GM23338 (cell line): ENCODE results near the gene DPY19L3. TPM values are rescaled to one million over a fixed set of nuclear protein-coding genes. Genes with fewer than 3 reads are reported as not detected.

ENCODE experiments used
- ATAC-seq: fragments of 200-7000 bp; cut with Tn5 transposase; 3 replicates; pipeline ENCODE4 v1.9.1; 2020
- DNase-seq: peaks from one replicate; pipeline ENCODE4 v3.0.0-alpha.2; 2015; ENCODE audit warnings: low spot score
- H2AFZ ChIP-seq: fragments of 200-600 bp; sonication (generic); 2 replicates; pipeline ENCODE4 v1.8.0; 2016; ENCODE audit warnings: antibody characterized with exemption, mild to moderate bottlenecking, moderate library complexity
- H3F3A ChIP-seq: fragments of 200-600 bp; sonication (generic); replicated peaks from 2 replicates; pipeline ENCODE4 v1.8.0; 2017; ENCODE audit warnings: antibody characterized with exemption, mixed run types, low read depth
- H3K27ac ChIP-seq: fragments of 200-600 bp; sonication (generic); 2 replicates; pipeline ENCODE4 v1.6.1; 2016; ENCODE audit warnings: low read depth
- H3K27me3 ChIP-seq: fragments of 200-600 bp; sonication (generic); 2 replicates; pipeline ENCODE4 v1.8.0; 2016; ENCODE audit warnings: mild to moderate bottlenecking, mixed run types, moderate library complexity; ENCODE audit not compliant: insufficient read depth
- H3K36me3 ChIP-seq: fragments of 200-600 bp; sonication (generic); 2 replicates; pipeline ENCODE4 v1.8.0; 2016; ENCODE audit warnings: mild to moderate bottlenecking; ENCODE audit not compliant: insufficient read depth
- H3K4me1 ChIP-seq: fragments of 200-600 bp; sonication (generic); 2 replicates; pipeline ENCODE4 v1.8.0; 2016; ENCODE audit warnings: mild to moderate bottlenecking, moderate library complexity; ENCODE audit not compliant: insufficient read depth
- H3K4me2 ChIP-seq: fragments of 200-600 bp; sonication (generic); 2 replicates; pipeline ENCODE4 v1.7.1; 2017; ENCODE audit warnings: mixed run types
- H3K4me3 ChIP-seq: fragments of 200-600 bp; sonication (generic); 2 replicates; pipeline ENCODE4 v1.6.1; 2016; ENCODE audit warnings: mixed run types
- H3K79me2 ChIP-seq: fragments of 200-600 bp; sonication (generic); replicated peaks from 2 replicates; pipeline ENCODE4 v1.8.0; 2017; ENCODE audit warnings: mild to moderate bottlenecking; ENCODE audit not compliant: insufficient read depth
- H3K9me2 ChIP-seq: fragments of 200-600 bp; sonication (generic); 2 replicates; pipeline ENCODE4 v1.8.0; 2017; ENCODE audit not compliant: insufficient read depth
- H4K20me1 ChIP-seq: fragments of 200-600 bp; sonication (generic); replicated peaks from 2 replicates; pipeline ENCODE4 v1.8.0; 2017; ENCODE audit warnings: mild to moderate bottlenecking; ENCODE audit not compliant: insufficient read depth
- H3K27ac Mint-ChIP-seq: 2 replicates; pipeline ENCODE4 v1.8.0; 2020; ENCODE audit warnings: inconsistent platforms, mild to moderate bottlenecking, moderate library complexity, mixed read lengths
- H3K27me3 Mint-ChIP-seq: 3 replicates; pipeline ENCODE4 v1.8.0; 2022; ENCODE audit warnings: low read depth, mild to moderate bottlenecking, moderate library complexity, mixed read lengths, inconsistent platforms; ENCODE audit not compliant: insufficient read depth, poor library complexity
- H3K36me3 Mint-ChIP-seq: 3 replicates; pipeline ENCODE4 v1.8.0; 2021; ENCODE audit warnings: low read depth, mild to moderate bottlenecking, inconsistent platforms, moderate library complexity, mixed read lengths
- H3K4me1 Mint-ChIP-seq: 3 replicates; pipeline ENCODE4 v1.8.0; 2020; ENCODE audit warnings: mild to moderate bottlenecking, inconsistent platforms, mixed read lengths
- H3K4me3 Mint-ChIP-seq: 3 replicates; pipeline ENCODE4 v1.8.0; 2021; ENCODE audit warnings: moderate library complexity, mild to moderate bottlenecking, inconsistent platforms, mixed read lengths
- H3K9me3 Mint-ChIP-seq: 3 replicates; pipeline ENCODE4 v1.8.0; 2020; ENCODE audit warnings: moderate library complexity, mild to moderate bottlenecking, inconsistent platforms, mixed read lengths
- CREB1 ChIP-seq: fragments of 250-450 bp; sonication (Bioruptor Pico); IDR thresholded peaks from 2 replicates; pipeline ENCODE4 v1.5.0; 2020; ENCODE audit warnings: low read depth, mild to moderate bottlenecking, moderate library complexity
- EZH2 ChIP-seq: fragments of 200-600 bp; sonication (generic); IDR thresholded peaks from one replicate; pipeline ENCODE4 v1.8.0; 2017; ENCODE audit warnings: antibody characterized with exemption, mild to moderate bottlenecking, low read depth; ENCODE audit not compliant: unreplicated experiment
- EZH2phosphoT487 ChIP-seq: fragments of 200-600 bp; sonication (generic); IDR thresholded peaks from one replicate; pipeline ENCODE4 v1.8.1; 2018; ENCODE audit warnings: antibody characterized with exemption; ENCODE audit not compliant: unreplicated experiment
- JUNB ChIP-seq: IDR thresholded peaks from one replicate; pipeline ENCODE4 v1.6.1; 2016; ENCODE audit warnings: antibody characterized with exemption; ENCODE audit not compliant: unreplicated experiment
- NANOG ChIP-seq: IDR thresholded peaks from 2 replicates; pipeline ENCODE4 v1.6.1; 2016; ENCODE audit warnings: antibody characterized with exemption, borderline replicate concordance
- POLR2AphosphoS5 ChIP-seq: IDR thresholded peaks from 2 replicates; pipeline ENCODE4 v1.6.1; 2016; ENCODE audit warnings: antibody characterized with exemption, low read depth
- ZNF114 ChIP-seq: fragments of 250-450 bp; sonication (Bioruptor Pico); IDR thresholded peaks from 2 replicates; pipeline ENCODE4 v1.5.0; 2020; ENCODE audit warnings: mild to moderate bottlenecking, moderate library complexity
- ZNF331 ChIP-seq: fragments of 250-450 bp; sonication (Bioruptor Pico); IDR thresholded peaks from 2 replicates; pipeline ENCODE4 v1.5.0; 2020; ENCODE audit warnings: low read depth, mild to moderate bottlenecking, moderate library complexity
- polyA plus RNA-seq: library from polyadenylated mRNA; unstranded; fragments of >200 nt; fragmentation: Nextera tagmentation; extraction: Ambion mirVana; gene quantifications from 2 replicates; pipeline ENCODE4 v1.2.1, GENCODE V29; 2016
- total RNA-seq: library from RNA; depleted of rRNA; stranded (reverse); fragments of >200 nt; shearing (Covaris generic); gene quantifications from 2 replicates; pipeline ENCODE4 v1.2.3, GENCODE V29; 2014
- TF ChIP-seq, protein P1 (sequence below): IDR thresholded peaks from one replicate; pipeline ENCODE4 v1.6.1; 2018; ENCODE audit warnings: antibody characterized with exemption; ENCODE audit not compliant: unreplicated experiment
- TF ChIP-seq, protein P2 (sequence below): fragments of 250-450 bp; sonication (Bioruptor Pico); IDR thresholded peaks from 2 replicates; pipeline ENCODE4 v1.5.0; 2020; ENCODE audit warnings: mild to moderate bottlenecking, moderate library complexity
- TF ChIP-seq, protein P3 (sequence below), 2 experiments: fragments of 200-600 bp in 1 of 2; sonication (generic) in 1 of 2; conservative IDR thresholded peaks; 2 replicates each; pipeline versions ENCODE4 v1.5.1 to v1.6.1; 2016 to 2017; ENCODE audit warnings: antibody characterized with exemption in 2 of 2, low read depth in 2 of 2, mild to moderate bottlenecking in 2 of 2, moderate library complexity in 1 of 2
- TF ChIP-seq, protein P4 (sequence below): IDR thresholded peaks from 2 replicates; pipeline ENCODE4 v1.6.1; 2016; ENCODE audit warnings: antibody characterized with exemption

The DPY19L3 gene
- total and polyA plus RNA-seq, 2 experiments from 2014 or later, result 13.5 to 46.6 TPM

DNA sequence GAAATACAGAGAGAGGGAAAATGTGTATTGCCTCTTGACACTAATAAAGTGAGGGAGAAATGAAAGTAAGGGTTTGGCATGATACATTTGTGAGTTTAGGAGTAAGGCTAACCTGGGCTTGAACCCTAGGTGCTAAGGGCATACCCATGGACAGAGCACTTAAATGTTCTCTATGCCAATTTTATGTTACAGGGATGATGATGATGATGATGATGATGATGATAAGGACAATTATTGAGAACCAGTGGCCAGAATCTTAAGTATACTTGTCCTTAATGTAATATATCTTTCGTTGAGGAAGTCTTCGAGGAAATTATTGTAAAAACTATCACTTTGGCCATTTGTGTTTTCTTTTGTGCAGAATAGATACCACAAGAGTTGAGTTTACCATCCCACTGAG, 33.2 kb downstream of the DPY19L3 start (continued):
- TF ChIP-seq, protein P1, sequence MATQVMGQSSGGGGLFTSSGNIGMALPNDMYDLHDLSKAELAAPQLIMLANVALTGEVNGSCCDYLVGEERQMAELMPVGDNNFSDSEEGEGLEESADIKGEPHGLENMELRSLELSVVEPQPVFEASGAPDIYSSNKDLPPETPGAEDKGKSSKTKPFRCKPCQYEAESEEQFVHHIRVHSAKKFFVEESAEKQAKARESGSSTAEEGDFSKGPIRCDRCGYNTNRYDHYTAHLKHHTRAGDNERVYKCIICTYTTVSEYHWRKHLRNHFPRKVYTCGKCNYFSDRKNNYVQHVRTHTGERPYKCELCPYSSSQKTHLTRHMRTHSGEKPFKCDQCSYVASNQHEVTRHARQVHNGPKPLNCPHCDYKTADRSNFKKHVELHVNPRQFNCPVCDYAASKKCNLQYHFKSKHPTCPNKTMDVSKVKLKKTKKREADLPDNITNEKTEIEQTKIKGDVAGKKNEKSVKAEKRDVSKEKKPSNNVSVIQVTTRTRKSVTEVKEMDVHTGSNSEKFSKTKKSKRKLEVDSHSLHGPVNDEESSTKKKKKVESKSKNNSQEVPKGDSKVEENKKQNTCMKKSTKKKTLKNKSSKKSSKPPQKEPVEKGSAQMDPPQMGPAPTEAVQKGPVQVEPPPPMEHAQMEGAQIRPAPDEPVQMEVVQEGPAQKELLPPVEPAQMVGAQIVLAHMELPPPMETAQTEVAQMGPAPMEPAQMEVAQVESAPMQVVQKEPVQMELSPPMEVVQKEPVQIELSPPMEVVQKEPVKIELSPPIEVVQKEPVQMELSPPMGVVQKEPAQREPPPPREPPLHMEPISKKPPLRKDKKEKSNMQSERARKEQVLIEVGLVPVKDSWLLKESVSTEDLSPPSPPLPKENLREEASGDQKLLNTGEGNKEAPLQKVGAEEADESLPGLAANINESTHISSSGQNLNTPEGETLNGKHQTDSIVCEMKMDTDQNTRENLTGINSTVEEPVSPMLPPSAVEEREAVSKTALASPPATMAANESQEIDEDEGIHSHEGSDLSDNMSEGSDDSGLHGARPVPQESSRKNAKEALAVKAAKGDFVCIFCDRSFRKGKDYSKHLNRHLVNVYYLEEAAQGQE, result no peak

DNA sequence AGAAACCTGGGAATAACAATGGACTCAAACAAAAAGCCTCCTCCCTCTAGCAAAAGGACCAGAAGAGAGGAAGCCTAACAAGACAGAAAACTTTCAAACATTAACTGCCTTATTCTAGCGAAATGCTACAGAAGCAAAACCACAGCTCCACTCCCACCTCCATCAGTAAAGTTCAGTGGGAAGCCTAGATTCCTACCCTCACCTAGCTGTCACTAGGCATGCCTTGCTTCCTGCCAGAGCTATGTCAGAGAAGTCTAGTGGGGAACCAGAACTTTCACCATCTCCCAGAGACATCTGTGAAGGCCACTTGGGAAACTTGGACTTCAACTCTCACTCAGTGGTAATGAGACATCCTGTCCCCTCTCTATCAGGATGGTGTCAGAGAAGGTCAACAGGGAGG, 37.1 kb downstream of the DPY19L3 start:
- DNase-seq (no peak), ATAC-seq (no peak)
- Histone ChIP-seq H3F3A (no peaks in the 10 kb centered on the region), H3K9me2 (no peaks in the 10 kb centered on the region), H4K20me1 (0 out of 2 replicates have a peak, but pooled peaks cover 3% of the 10 kb centered on the region), H3K4me2 (no peak overlapping the region), H3K27ac (no peak overlapping the region), H3K79me2 (no peaks in the 10 kb centered on the region), H2AFZ (no peak overlapping the region), H3K27me3 (no peaks in the 10 kb centered on the region), H3K4me1 (no peaks in the 10 kb centered on the region), H3K36me3 (peaks cover 12% of the 10 kb centered on the region; the same call in 1 of the 2 replicates), H3K4me3 (no peak overlapping the region)
- H3K4me3 Mint-ChIP-seq, result no peak overlapping the region
- H3K9me3 Mint-ChIP-seq, result no peaks in the 10 kb centered on the region
- no peak overlapping the region for H3K27ac Mint-ChIP-seq
- H3K4me1 Mint-ChIP-seq, result no peaks in the 10 kb centered on the region
- peaks cover 48% of the 10 kb centered on the region for H3K36me3 Mint-ChIP-seq
- H3K27me3 Mint-ChIP-seq, result no peaks in the 10 kb centered on the region
- no peak for TF ChIP-seq CREB1 (CRISPR knock-in tag)
- TF ChIP-seq, protein P2, sequence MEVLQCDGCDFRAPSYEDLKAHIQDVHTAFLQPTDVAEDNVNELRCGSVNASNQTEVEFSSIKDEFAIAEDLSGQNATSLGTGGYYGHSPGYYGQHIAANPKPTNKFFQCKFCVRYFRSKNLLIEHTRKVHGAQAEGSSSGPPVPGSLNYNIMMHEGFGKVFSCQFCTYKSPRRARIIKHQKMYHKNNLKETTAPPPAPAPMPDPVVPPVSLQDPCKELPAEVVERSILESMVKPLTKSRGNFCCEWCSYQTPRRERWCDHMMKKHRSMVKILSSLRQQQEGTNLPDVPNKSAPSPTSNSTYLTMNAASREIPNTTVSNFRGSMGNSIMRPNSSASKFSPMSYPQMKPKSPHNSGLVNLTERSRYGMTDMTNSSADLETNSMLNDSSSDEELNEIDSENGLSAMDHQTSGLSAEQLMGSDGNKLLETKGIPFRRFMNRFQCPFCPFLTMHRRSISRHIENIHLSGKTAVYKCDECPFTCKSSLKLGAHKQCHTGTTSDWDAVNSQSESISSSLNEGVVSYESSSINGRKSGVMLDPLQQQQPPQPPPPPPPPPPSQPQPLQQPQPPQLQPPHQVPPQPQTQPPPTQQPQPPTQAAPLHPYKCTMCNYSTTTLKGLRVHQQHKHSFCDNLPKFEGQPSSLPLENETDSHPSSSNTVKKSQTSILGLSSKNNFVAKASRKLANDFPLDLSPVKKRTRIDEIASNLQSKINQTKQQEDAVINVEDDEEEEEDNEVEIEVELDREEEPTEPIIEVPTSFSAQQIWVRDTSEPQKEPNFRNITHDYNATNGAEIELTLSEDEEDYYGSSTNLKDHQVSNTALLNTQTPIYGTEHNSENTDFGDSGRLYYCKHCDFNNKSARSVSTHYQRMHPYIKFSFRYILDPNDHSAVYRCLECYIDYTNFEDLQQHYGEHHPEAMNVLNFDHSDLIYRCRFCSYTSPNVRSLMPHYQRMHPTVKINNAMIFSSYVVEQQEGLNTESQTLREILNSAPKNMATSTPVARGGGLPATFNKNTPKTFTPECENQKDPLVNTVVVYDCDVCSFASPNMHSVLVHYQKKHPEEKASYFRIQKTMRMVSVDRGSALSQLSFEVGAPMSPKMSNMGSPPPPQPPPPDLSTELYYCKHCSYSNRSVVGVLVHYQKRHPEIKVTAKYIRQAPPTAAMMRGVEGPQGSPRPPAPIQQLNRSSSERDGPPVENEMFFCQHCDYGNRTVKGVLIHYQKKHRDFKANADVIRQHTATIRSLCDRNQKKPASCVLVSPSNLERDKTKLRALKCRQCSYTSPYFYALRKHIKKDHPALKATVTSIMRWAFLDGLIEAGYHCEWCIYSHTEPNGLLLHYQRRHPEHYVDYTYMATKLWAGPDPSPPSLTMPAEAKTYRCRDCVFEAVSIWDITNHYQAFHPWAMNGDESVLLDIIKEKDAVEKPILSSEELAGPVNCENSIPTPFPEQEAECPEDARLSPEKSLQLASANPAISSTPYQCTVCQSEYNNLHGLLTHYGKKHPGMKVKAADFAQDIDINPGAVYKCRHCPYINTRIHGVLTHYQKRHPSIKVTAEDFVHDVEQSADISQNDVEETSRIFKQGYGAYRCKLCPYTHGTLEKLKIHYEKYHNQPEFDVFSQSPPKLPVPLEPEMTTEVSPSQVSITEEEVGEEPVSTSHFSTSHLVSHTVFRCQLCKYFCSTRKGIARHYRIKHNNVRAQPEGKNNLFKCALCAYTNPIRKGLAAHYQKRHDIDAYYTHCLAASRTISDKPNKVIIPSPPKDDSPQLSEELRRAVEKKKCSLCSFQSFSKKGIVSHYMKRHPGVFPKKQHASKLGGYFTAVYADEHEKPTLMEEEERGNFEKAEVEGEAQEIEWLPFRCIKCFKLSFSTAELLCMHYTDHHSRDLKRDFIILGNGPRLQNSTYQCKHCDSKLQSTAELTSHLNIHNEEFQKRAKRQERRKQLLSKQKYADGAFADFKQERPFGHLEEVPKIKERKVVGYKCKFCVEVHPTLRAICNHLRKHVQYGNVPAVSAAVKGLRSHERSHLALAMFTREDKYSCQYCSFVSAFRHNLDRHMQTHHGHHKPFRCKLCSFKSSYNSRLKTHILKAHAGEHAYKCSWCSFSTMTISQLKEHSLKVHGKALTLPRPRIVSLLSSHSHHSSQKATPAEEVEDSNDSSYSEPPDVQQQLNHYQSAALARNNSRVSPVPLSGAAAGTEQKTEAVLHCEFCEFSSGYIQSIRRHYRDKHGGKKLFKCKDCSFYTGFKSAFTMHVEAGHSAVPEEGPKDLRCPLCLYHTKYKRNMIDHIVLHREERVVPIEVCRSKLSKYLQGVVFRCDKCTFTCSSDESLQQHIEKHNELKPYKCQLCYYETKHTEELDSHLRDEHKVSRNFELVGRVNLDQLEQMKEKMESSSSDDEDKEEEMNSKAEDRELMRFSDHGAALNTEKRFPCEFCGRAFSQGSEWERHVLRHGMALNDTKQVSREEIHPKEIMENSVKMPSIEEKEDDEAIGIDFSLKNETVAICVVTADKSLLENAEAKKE (CRISPR knock-in tag), result no peak
- TF ChIP-seq, protein P3, sequence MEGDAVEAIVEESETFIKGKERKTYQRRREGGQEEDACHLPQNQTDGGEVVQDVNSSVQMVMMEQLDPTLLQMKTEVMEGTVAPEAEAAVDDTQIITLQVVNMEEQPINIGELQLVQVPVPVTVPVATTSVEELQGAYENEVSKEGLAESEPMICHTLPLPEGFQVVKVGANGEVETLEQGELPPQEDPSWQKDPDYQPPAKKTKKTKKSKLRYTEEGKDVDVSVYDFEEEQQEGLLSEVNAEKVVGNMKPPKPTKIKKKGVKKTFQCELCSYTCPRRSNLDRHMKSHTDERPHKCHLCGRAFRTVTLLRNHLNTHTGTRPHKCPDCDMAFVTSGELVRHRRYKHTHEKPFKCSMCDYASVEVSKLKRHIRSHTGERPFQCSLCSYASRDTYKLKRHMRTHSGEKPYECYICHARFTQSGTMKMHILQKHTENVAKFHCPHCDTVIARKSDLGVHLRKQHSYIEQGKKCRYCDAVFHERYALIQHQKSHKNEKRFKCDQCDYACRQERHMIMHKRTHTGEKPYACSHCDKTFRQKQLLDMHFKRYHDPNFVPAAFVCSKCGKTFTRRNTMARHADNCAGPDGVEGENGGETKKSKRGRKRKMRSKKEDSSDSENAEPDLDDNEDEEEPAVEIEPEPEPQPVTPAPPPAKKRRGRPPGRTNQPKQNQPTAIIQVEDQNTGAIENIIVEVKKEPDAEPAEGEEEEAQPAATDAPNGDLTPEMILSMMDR (conservative IDR thresholded peaks at IDR 0.05; ENCODE audit: low read depth in 2 of 2), result no peak
- TF ChIP-seq EZH2, result no peak
- no peak for TF ChIP-seq ZNF114 (CRISPR knock-in tag)
- TF ChIP-seq JUNB, result no peak
- TF ChIP-seq ZNF331 (CRISPR knock-in tag), result no peak
- no peak for TF ChIP-seq EZH2phosphoT487
- TF ChIP-seq, protein P4, sequence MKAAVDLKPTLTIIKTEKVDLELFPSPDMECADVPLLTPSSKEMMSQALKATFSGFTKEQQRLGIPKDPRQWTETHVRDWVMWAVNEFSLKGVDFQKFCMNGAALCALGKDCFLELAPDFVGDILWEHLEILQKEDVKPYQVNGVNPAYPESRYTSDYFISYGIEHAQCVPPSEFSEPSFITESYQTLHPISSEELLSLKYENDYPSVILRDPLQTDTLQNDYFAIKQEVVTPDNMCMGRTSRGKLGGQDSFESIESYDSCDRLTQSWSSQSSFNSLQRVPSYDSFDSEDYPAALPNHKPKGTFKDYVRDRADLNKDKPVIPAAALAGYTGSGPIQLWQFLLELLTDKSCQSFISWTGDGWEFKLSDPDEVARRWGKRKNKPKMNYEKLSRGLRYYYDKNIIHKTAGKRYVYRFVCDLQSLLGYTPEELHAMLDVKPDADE, result no peak
- no peak for TF ChIP-seq NANOG
- no peak for TF ChIP-seq POLR2AphosphoS5
